GM13976 (cell line): ENCODE measurements around the gene ISL1.

Source experiments
- DNase-seq: peaks from one replicate; pipeline ENCODE4 v3.0.0; 2012; ENCODE audit warnings: low spot score
- CTCF ChIP-seq: IDR thresholded peaks from 2 replicates; pipeline ENCODE4 v1.5.1; 2012; ENCODE audit warnings: borderline replicate concordance, mild to moderate bottlenecking; ENCODE audit not compliant: insufficient read depth; ENCODE audit errors: extremely low read depth, missing control alignments, control extremely low read depth
- in situ Hi-C: fragments of 300-500 bp; cut with MboI; formaldehyde crosslinking; loops from one replicate; pipeline ENCODE4 v1.12.0; 2022; ENCODE audit warnings: low sequenced_read_pairs, mixed read lengths, inconsistent platforms; ENCODE audit not compliant: unreplicated experiment

ISL1 gene

GRCh38 chr5:51391175-51391574 lies 7.9 kb downstream of the ISL1 start:
- in situ Hi-C loops, result loop anchor here (25.0 kb wide), 1 partner anchor 429 kb away; no protein-coding TSS in a partner anchor
- no peak for DNase-seq
- no peak for TF ChIP-seq CTCF

- no peak for TF ChIP-seq CTCF
- in situ Hi-C loops, result loop anchor here (25.0 kb wide), 1 partner anchor 430 kb away; no protein-coding TSS in a partner anchor
- no peak for DNase-seq
Measured at GRCh38 chr5:51392689-51393199, 9.5 kb downstream of the ISL1 start.

GRCh38 chr5:51394609-51395008 lies 11.4 kb downstream of the ISL1 start:
- in situ Hi-C loops, result loop anchor here (25.0 kb wide), 1 partner anchor 432 kb away; no protein-coding TSS in a partner anchor
- no peak for TF ChIP-seq CTCF
- DNase-seq, result no peak

DNA sequence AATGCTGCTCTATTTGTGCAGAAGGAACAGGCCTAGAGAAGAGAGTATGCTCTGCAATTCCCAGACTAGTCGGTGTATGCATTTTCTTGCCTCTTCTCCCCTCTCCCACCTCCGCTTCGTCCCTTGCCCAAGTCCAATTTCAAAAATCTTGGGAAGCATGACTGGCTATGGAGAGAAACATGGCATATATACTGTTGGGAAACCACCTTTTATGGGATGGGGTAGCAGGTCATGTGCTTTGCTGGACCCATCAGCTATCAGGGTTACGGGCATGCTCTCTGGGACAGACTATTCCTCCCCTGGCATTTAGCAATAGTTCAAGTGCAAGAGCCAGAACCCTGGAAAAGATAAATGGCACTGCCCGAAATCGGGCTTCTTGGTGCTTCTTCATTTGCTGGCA lies 12.0 kb downstream of the ISL1 start:
- no peak for DNase-seq
- TF ChIP-seq CTCF, result no peak
- in situ Hi-C loops, result loop anchor here (25.0 kb wide), 1 partner anchor 433 kb away; no protein-coding TSS in a partner anchor

DNA sequence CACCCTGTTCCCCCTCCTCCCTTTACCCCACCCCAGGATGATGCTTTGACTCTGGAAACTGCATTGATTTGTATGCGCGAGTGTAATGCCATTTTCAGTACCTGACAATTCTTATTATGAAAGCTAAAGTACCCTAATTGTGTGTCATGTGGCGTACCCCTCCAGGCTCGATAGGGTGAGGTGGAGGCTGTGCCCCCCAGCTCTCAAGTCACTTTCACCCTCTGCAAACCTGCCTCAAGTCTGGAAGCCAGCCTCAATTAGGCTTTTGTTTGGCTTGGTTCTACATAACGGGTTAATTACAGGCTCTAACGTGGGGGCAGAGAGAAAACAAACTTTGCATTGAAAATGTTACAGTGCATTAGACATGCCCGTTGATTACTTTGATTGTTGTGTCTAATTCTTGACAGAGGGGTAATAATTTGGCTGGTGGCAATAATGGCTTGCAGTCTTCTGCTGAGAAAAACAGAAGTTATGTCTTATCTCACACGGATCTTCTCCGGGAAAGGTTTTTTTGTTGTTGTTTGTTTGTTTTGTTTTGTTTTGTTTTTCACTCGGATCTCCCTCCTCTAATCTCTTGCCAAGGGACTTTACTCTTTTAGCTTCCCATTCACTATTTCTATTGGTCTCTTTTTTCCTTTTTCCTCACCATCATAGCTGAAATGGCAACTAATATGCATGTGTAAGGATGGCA lies 12.6 kb downstream of the ISL1 start:
- DNase-seq, result no peak
- in situ Hi-C loops, result loop anchor here (25.0 kb wide), 1 partner anchor 434 kb away; no protein-coding TSS in a partner anchor
- TF ChIP-seq CTCF, result no peak

GRCh38 chr5:51396797-51397196 lies 13.5 kb downstream of the ISL1 start:
- in situ Hi-C loops, result loop anchor here (25.0 kb wide), 1 partner anchor 434 kb away; no protein-coding TSS in a partner anchor
- TF ChIP-seq CTCF, result no peak
- DNase-seq, result no peak

GRCh38 chr5:51397996-51398395 lies 14.7 kb downstream of the ISL1 start:
- in situ Hi-C loops, result loop anchor here (25.0 kb wide), 1 partner anchor 436 kb away; no protein-coding TSS in a partner anchor
- TF ChIP-seq CTCF, result no peak
- DNase-seq, result no peak
